PC-3 (cell line): Measurements from ENCODE around the gene HECW1. TPM values are rescaled to one million over a fixed set of nuclear protein-coding genes. Genes with fewer than 3 reads are reported as not detected.
A peak's percentile ranks its signal among the peaks of the same experiment; 100 is the strongest.

Experiments
- ATAC-seq: fragments of 200-7000 bp; cut with Tn5 transposase; 2 replicates; pipeline ENCODE4 v1.9.1; 2020; ENCODE audit warnings: mild to moderate bottlenecking, moderate library complexity
- BruUV-seq: library from RNA; stranded (reverse); fragments of 400-500 nt; replicated peaks from 2 replicates; lab custom pipeline; 2021; lab: Mats Ljungman, UMichigan
- CTCF ChIA-PET: fragments of 300-600 bp; sonication (Branson Sonifier 250); formaldehyde crosslinking; loops from one replicate; lab custom pipeline; 2022; ENCODE audit warnings: antibody characterized with exemption; lab: Charles Lee
- POLR2A ChIA-PET: fragments of 300-600 bp; sonication (Branson Sonifier 250); formaldehyde crosslinking; loops from one replicate; lab custom pipeline; 2022; ENCODE audit warnings: antibody characterized with exemption; ENCODE audit not compliant: unreplicated experiment; lab: Charles Lee
- DNase-seq: peaks from one replicate; pipeline ENCODE4 v3.0.0-alpha.2; 2015
- H2AFZ ChIP-seq: fragments of 300-600 bp; sonication (generic); 2 replicates; pipeline ENCODE4 v1.6.0; 2016; ENCODE audit warnings: antibody characterized with exemption, low read length
- H3F3A ChIP-seq: fragments of 300-600 bp; sonication (generic); one replicate; pipeline ENCODE4 v1.6.0; 2017; ENCODE audit warnings: antibody characterized with exemption, low read length, control low read depth, mild to moderate bottlenecking; ENCODE audit not compliant: unreplicated experiment
- H3K27ac ChIP-seq: fragments of 300-600 bp; sonication (generic); 2 replicates; pipeline ENCODE4 v1.5.1; 2016; ENCODE audit warnings: mild to moderate bottlenecking, low read length
- H3K27me3 ChIP-seq: fragments of 300-600 bp; sonication (generic); 2 replicates; pipeline ENCODE4 v1.6.1; 2016; ENCODE audit warnings: low read length, mixed read lengths
- H3K36me3 ChIP-seq: fragments of 300-600 bp; sonication (generic); 2 replicates; pipeline ENCODE4 v1.6.1; 2016; ENCODE audit warnings: low read depth, mixed run types, low read length, mixed read lengths
- H3K4me1 ChIP-seq: fragments of 300-600 bp; sonication (generic); 2 replicates; pipeline ENCODE4 v1.5.1; 2016; ENCODE audit warnings: low read length; ENCODE audit not compliant: insufficient read depth
- H3K4me2 ChIP-seq: fragments of 300-600 bp; sonication (generic); 2 replicates; pipeline ENCODE4 v1.6.0; 2016; ENCODE audit warnings: low read length
- H3K4me3 ChIP-seq: fragments of 300-600 bp; sonication (generic); 2 replicates; pipeline ENCODE4 v1.5.1; 2016; ENCODE audit warnings: mild to moderate bottlenecking, low read length, mixed read lengths
- H3K79me2 ChIP-seq: fragments of 300-600 bp; sonication (generic); 2 replicates; pipeline ENCODE4 v1.6.1; 2017; ENCODE audit warnings: low read length, mixed read lengths
- H3K9ac ChIP-seq: fragments of 300-600 bp; sonication (generic); 2 replicates; pipeline ENCODE4 v1.6.0; 2016; ENCODE audit warnings: mild to moderate bottlenecking, low read length
- H3K9me2 ChIP-seq: fragments of 300-600 bp; sonication (generic); replicated peaks from 2 replicates; pipeline ENCODE4 v1.6.1; 2016; ENCODE audit warnings: mixed run types, low read length, mixed read lengths
- H3K9me3 ChIP-seq: fragments of 300-600 bp; sonication (generic); 2 replicates; pipeline ENCODE4 v1.6.1; 2016; ENCODE audit warnings: low read length, mixed read lengths
- H4K20me1 ChIP-seq: fragments of 300-600 bp; sonication (generic); 2 replicates; pipeline ENCODE4 v1.6.1; 2016; ENCODE audit warnings: low read length, mixed read lengths
- CTCF ChIP-seq: fragments of 300-600 bp; sonication (generic); conservative IDR thresholded peaks from 2 replicates; pipeline ENCODE4 v1.5.1; 2017; ENCODE audit warnings: antibody characterized with exemption, low read depth, mild to moderate bottlenecking, low read length
- EZH2 ChIP-seq: fragments of 300-600 bp; sonication (generic); IDR thresholded peaks from one replicate; pipeline ENCODE4 v1.6.1; 2017; ENCODE audit warnings: antibody characterized with exemption, mild to moderate bottlenecking, low read length; ENCODE audit not compliant: unreplicated experiment
- EZH2phosphoT487 ChIP-seq: fragments of 300-600 bp; sonication (generic); IDR thresholded peaks from 2 replicates; pipeline ENCODE4 v1.6.1; 2018; ENCODE audit warnings: mild to moderate bottlenecking, antibody characterized with exemption, low read length, borderline replicate concordance
- intact Hi-C: fragments of 100-400 bp; cut with micrococcal nuclease; formaldehyde crosslinking; loops from 2 replicates; pipeline ENCODE4 v1.9.0; 2023
- total RNA-seq: library from RNA; depleted of rRNA; stranded (reverse); fragments of >200 nt; gene quantifications from 2 replicates; pipeline ENCODE4 v1.2.3, GENCODE V29; 2014

HECW1 gene
- total RNA-seq, 1 experiment from 2014 or later = 3.0 TPM

- Histone ChIP-seq H3K9me3 (no peaks in the 10 kb centered on the region), H3K4me1 (no peaks in the 10 kb centered on the region), H3K4me3 (no peak overlapping the region), H4K20me1 (no peaks in the 10 kb centered on the region), H3K27ac (no peak overlapping the region), H3K9ac (no peak overlapping the region), H3K4me2 (no peak overlapping the region), H2AFZ (no peak overlapping the region), H3K79me2 (no peaks in the 10 kb centered on the region), H3F3A (no peaks in the 10 kb centered on the region), H3K36me3 (no peaks in the 10 kb centered on the region), H3K27me3 (no peaks in the 10 kb centered on the region), H3K9me2 (no peaks in the 10 kb centered on the region)
- ChIA-PET POLR2A (no interaction called here), CTCF (no interaction called here)
- intact Hi-C loops = loop anchor here (5.0 kb wide), 1 partner anchor 51 kb away; no protein-coding TSS in a partner anchor
- TF ChIP-seq CTCF (peak; percentile 17; the same call in 1 of the 2 replicates), EZH2phosphoT487 (no peak)
- DNase-seq (no peak), ATAC-seq (no peak)
- no TSS peak for BruUV-seq
These were observed 99.2 kb downstream of the HECW1 start for GRCh38 chr7:43211693-43212092.

GRCh38 chr7:43212921-43213320 is 100.5 kb downstream of the HECW1 start:
- CTCF ChIA-PET = no interaction called here
- TF ChIP-seq EZH2 (no peak), CTCF (no peak), EZH2phosphoT487 (no peak)
- Histone ChIP-seq H3K4me1 (no peaks in the 10 kb centered on the region), H3K4me2 (no peak overlapping the region), H3K27ac (no peak overlapping the region), H3K9ac (no peak overlapping the region), H3K9me2 (no peaks in the 10 kb centered on the region), H3K36me3 (no peaks in the 10 kb centered on the region), H4K20me1 (no peaks in the 10 kb centered on the region), H3K4me3 (no peak overlapping the region), H3K79me2 (no peaks in the 10 kb centered on the region), H3F3A (no peaks in the 10 kb centered on the region), H3K9me3 (no peaks in the 10 kb centered on the region), H2AFZ (no peak overlapping the region), H3K27me3 (no peaks in the 10 kb centered on the region)
- DNase-seq (no peak), ATAC-seq (no peak)
- no TSS peak for BruUV-seq
- POLR2A ChIA-PET = no interaction called here
- intact Hi-C loops = loop anchor here (5.0 kb wide), 1 partner anchor 49 kb away; no protein-coding TSS in a partner anchor

GRCh38 chr7:43215061-43215460 is 102.6 kb downstream of the HECW1 start:
- no peaks in the 10 kb centered on the region for H4K20me1 ChIP-seq
- no peak for TF ChIP-seq CTCF
- no peak for TF ChIP-seq EZH2
- TF ChIP-seq EZH2phosphoT487 = no peak
- CTCF ChIA-PET = no interaction called here
- BruUV-seq = no TSS peak
- no peak overlapping the region for H3K4me2 ChIP-seq
- DNase-seq (no peak), ATAC-seq (no peak)
- no peaks in the 10 kb centered on the region for H3K9me2 ChIP-seq
- no peak overlapping the region for H3K4me3 ChIP-seq
- H3K27ac ChIP-seq = no peak overlapping the region
- H2AFZ ChIP-seq = no peak overlapping the region
- intact Hi-C loops = no loop called here
- no peaks in the 10 kb centered on the region for H3K79me2 ChIP-seq
- H3F3A ChIP-seq = no peaks in the 10 kb centered on the region
- no peaks in the 10 kb centered on the region for H3K4me1 ChIP-seq
- POLR2A ChIA-PET = no interaction called here
- no peaks in the 10 kb centered on the region for H3K36me3 ChIP-seq
- H3K27me3 ChIP-seq = no peaks in the 10 kb centered on the region
- no peak overlapping the region for H3K9ac ChIP-seq
- H3K9me3 ChIP-seq = no peaks in the 10 kb centered on the region
